HEK293 (cell line): ENCODE measurements around the gene ISYNA1.

Experiments used
- CTCF ChIA-PET: fragments of 350-600 bp; formaldehyde crosslinking; extraction: SDS; loops from one replicate; lab custom pipeline; 2021; ENCODE audit warnings: antibody characterized with exemption; lab: Yijun Ruan, JAX
- POLR2A ChIA-PET: fragments of 300-600 bp; formaldehyde crosslinking; extraction: SDS; loops from one replicate; lab custom pipeline; 2020; ENCODE audit warnings: antibody characterized with exemption, inconsistent platforms; lab: Yijun Ruan, JAX
- H3K27ac ChIP-seq: fragments of 200-500 bp; sonication (Bioruptor generic); 2 replicates; pipeline ENCODE4 v1.5.1; 2014; ENCODE audit warnings: low read depth, low read length, control low read depth, inconsistent platforms; ENCODE audit errors: extremely low read depth
- H3K36me3 ChIP-seq, 2 experiments: fragments of 200-500 bp in 1 of 2; sonication (Bioruptor generic) in 1 of 2; 1 replicate in 1 of 2; 2 replicates in 1 of 2; pipeline ENCODE4 v1.5.1; 2014 to 2017; ENCODE audit warnings: inconsistent platforms in 2 of 2, low read length in 2 of 2; ENCODE audit not compliant: control insufficient read depth in 2 of 2, insufficient read depth in 1 of 2
- H3K4me1 ChIP-seq: fragments of 200-500 bp; sonication (Bioruptor generic); 2 replicates; pipeline ENCODE4 v1.5.1; 2014; ENCODE audit warnings: mild to moderate bottlenecking, low read length, inconsistent platforms; ENCODE audit not compliant: control insufficient read depth, insufficient read depth
- H3K4me3 ChIP-seq: 2 replicates; pipeline ENCODE4 v1.5.1; 2011; ENCODE audit warnings: low read depth, mild to moderate bottlenecking, control low read depth, low read length, moderate library complexity
- H3K9me3 ChIP-seq: fragments of 200-500 bp; sonication (Bioruptor generic); 2 replicates; pipeline ENCODE4 v1.5.1; 2014; ENCODE audit warnings: low read depth, low read length, inconsistent platforms; ENCODE audit not compliant: control insufficient read depth, insufficient read depth
- EGR2 ChIP-seq: fragments of 450-650 bp; formaldehyde crosslinking; IDR thresholded peaks from 2 replicates; pipeline ENCODE4 v1.5.1; 2016; ENCODE audit warnings: low read depth, missing biosample characterization, missing genetic modification characterization
- GLIS1 ChIP-seq: fragments of 450-650 bp; formaldehyde crosslinking; IDR thresholded peaks from 2 replicates; pipeline ENCODE4 v1.5.1; 2016; ENCODE audit warnings: missing biosample characterization, missing genetic modification characterization
- KLF10 ChIP-seq: fragments of 450-650 bp; IDR thresholded peaks from 2 replicates; pipeline ENCODE4 v1.5.1; 2018; ENCODE audit warnings: missing biosample characterization, mild to moderate bottlenecking, missing genetic modification characterization
- KLF8 ChIP-seq: fragments of 450-650 bp; formaldehyde crosslinking; IDR thresholded peaks from 2 replicates; pipeline ENCODE4 v1.5.1; 2016; ENCODE audit warnings: missing biosample characterization, missing genetic modification characterization
- ZBTB20 ChIP-seq: fragments of 450-650 bp; formaldehyde crosslinking; IDR thresholded peaks from 2 replicates; pipeline ENCODE4 v1.5.1; 2016; ENCODE audit warnings: missing biosample characterization, missing genetic modification characterization
- ZFHX2 ChIP-seq: fragments of 450-650 bp; formaldehyde crosslinking; conservative IDR thresholded peaks from 2 replicates; pipeline ENCODE4 v1.5.1; 2016; ENCODE audit warnings: missing biosample characterization, missing genetic modification characterization
- ZNF121 ChIP-seq: fragments of 450-650 bp; formaldehyde crosslinking; IDR thresholded peaks from 2 replicates; pipeline ENCODE4 v1.5.1; 2016; ENCODE audit warnings: missing biosample characterization, missing genetic modification characterization
- ZNF155 ChIP-seq: fragments of 450-650 bp; formaldehyde crosslinking; IDR thresholded peaks from 2 replicates; pipeline ENCODE4 v1.5.1; 2016; ENCODE audit warnings: missing biosample characterization, missing genetic modification characterization
- ZNF223 ChIP-seq: fragments of 450-650 bp; formaldehyde crosslinking; IDR thresholded peaks from 2 replicates; pipeline ENCODE4 v1.5.1; 2016; ENCODE audit warnings: missing biosample characterization, missing genetic modification characterization
- ZNF302 ChIP-seq: fragments of 450-650 bp; formaldehyde crosslinking; IDR thresholded peaks from 2 replicates; pipeline ENCODE4 v1.5.1; 2016; ENCODE audit warnings: missing biosample characterization, missing genetic modification characterization, low read depth
- ZNF423 ChIP-seq: fragments of 450-650 bp; formaldehyde crosslinking; IDR thresholded peaks from 2 replicates; pipeline ENCODE4 v1.5.1; 2016; ENCODE audit warnings: missing biosample characterization, missing genetic modification characterization
- ZNF530 ChIP-seq: fragments of 450-650 bp; formaldehyde crosslinking; IDR thresholded peaks from 2 replicates; pipeline ENCODE4 v1.5.1; 2016; ENCODE audit warnings: low read depth, missing biosample characterization, missing genetic modification characterization
- ZNF621 ChIP-seq: fragments of 450-650 bp; formaldehyde crosslinking; IDR thresholded peaks from 2 replicates; pipeline ENCODE4 v1.5.1; 2017; ENCODE audit warnings: missing biosample characterization, missing genetic modification characterization
- ZNF776 ChIP-seq: fragments of 450-650 bp; formaldehyde crosslinking; IDR thresholded peaks from 2 replicates; pipeline ENCODE4 v1.5.0; 2017; ENCODE audit warnings: missing biosample characterization, missing genetic modification characterization, borderline replicate concordance
- ZNF777 ChIP-seq: fragments of 450-650 bp; formaldehyde crosslinking; IDR thresholded peaks from 2 replicates; pipeline ENCODE4 v1.5.1; 2017; ENCODE audit warnings: missing biosample characterization, missing genetic modification characterization, borderline replicate concordance
- ZNF785 ChIP-seq: fragments of 450-650 bp; formaldehyde crosslinking; IDR thresholded peaks from 2 replicates; pipeline ENCODE4 v1.5.1; 2016; ENCODE audit warnings: missing biosample characterization, missing genetic modification characterization
- ZSCAN16 ChIP-seq: fragments of 450-650 bp; formaldehyde crosslinking; IDR thresholded peaks from 2 replicates; pipeline ENCODE4 v1.5.1; 2016; ENCODE audit warnings: missing biosample characterization, missing genetic modification characterization
- TF ChIP-seq, protein P1 (sequence below): fragments of 450-650 bp; formaldehyde crosslinking; IDR thresholded peaks from 2 replicates; pipeline ENCODE4 v1.5.1; 2016; ENCODE audit warnings: missing biosample characterization, missing genetic modification characterization
- TF ChIP-seq, protein P2 (sequence below): fragments of 450-650 bp; formaldehyde crosslinking; IDR thresholded peaks from 2 replicates; pipeline ENCODE4 v1.5.1; 2016; ENCODE audit warnings: missing biosample characterization, missing genetic modification characterization
- TF ChIP-seq, protein P3 (sequence below): fragments of 450-650 bp; formaldehyde crosslinking; IDR thresholded peaks from 2 replicates; pipeline ENCODE4 v1.5.1; 2017; ENCODE audit warnings: missing biosample characterization, missing genetic modification characterization
- TF ChIP-seq, protein P4 (sequence below): fragments of 450-650 bp; formaldehyde crosslinking; optimal IDR thresholded peaks from 2 replicates; pipeline ENCODE3; 2016; ENCODE audit warnings: missing biosample characterization, mild to moderate bottlenecking, missing genetic modification characterization

Gene ISYNA1

GRCh38 chr19:18468517-18468916 is 30.6 kb upstream of the ISYNA1 start:
- no peak overlapping the region for H3K27ac ChIP-seq
- POLR2A ChIA-PET = no interaction called here
- CTCF ChIA-PET = interaction anchor here (0.6 to 3.0 kb wide), 9 partner anchors 11 to 395 kb away, joined by 3 to 18 read pairs (median 4); no protein-coding TSS in a partner anchor
- peak; percentile 21; the same call in 1 of the 2 replicates for TF ChIP-seq GLIS1 (tag by site-specific recombination)
- no peak for TF ChIP-seq KLF10 (tag by site-specific recombination)
- no peaks in the 10 kb centered on the region for H3K9me3 ChIP-seq
- no peak overlapping the region for H3K4me3 ChIP-seq
- H3K4me1 ChIP-seq = peaks cover 4% of the 10 kb centered on the region; the same call in 1 of the 2 replicates
- H3K36me3 ChIP-seq = no peaks in the 10 kb centered on the region

DNA sequence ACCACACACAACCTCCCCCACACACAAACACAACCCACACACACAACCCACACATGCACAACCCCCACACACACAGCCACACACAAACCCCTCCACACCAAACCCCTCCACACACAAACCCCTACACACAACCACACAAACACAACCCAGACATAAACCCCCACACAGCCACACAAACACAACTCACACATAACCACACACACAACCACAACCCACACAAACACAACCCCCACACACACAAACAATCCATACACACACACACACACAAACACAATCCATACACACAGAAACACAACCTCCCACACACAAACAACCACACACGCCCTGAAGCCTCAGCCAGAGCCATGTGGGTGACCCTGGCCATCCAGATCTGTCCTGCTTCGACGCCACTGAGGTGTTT is 30.0 kb upstream of the ISYNA1 start:
- Histone ChIP-seq H3K4me3 (no peak overlapping the region), H3K4me1 (peaks cover 4% of the 10 kb centered on the region; the same call in 1 of the 2 replicates), H3K9me3 (no peaks in the 10 kb centered on the region)
- CTCF ChIA-PET = interaction anchor here (0.6 to 3.0 kb wide), 6 partner anchors 14 to 396 kb away, joined by 3 to 18 read pairs (median 4); no protein-coding TSS in a partner anchor
- POLR2A ChIA-PET = no interaction called here
- TF ChIP-seq ZNF121 (tag by site-specific recombination) (no peak), ZNF785 (tag by site-specific recombination) (peak; percentile 39; the same call in 1 of the 2 replicates), ZNF621 (0 out of 2 replicates have a peak, but pooled peaks have one; percentile 35), EGR2 (tag by site-specific recombination) (peak; percentile 99), ZNF423 (no peak), ZFHX2 (peak; percentile 98), ZSCAN16 (tag by site-specific recombination) (no peak), ZNF302 (tag by site-specific recombination) (no peak), ZNF223 (0 out of 2 replicates have a peak, but pooled peaks have one; percentile 64), ZNF776 (tag by site-specific recombination) (0 out of 2 replicates have a peak, but pooled peaks have one; percentile 69), ZBTB20 (0 out of 2 replicates have a peak, but pooled peaks have one; percentile 19), ZNF155 (tag by site-specific recombination) (0 out of 2 replicates have a peak, but pooled peaks have one; percentile 40), KLF8 (no peak), ZNF777 (tag by site-specific recombination) (0 out of 2 replicates have a peak, but pooled peaks have one; percentile 26), ZNF530 (tag by site-specific recombination) (0 out of 2 replicates have a peak, but pooled peaks have one; percentile 14)
- TF ChIP-seq, protein P1, sequence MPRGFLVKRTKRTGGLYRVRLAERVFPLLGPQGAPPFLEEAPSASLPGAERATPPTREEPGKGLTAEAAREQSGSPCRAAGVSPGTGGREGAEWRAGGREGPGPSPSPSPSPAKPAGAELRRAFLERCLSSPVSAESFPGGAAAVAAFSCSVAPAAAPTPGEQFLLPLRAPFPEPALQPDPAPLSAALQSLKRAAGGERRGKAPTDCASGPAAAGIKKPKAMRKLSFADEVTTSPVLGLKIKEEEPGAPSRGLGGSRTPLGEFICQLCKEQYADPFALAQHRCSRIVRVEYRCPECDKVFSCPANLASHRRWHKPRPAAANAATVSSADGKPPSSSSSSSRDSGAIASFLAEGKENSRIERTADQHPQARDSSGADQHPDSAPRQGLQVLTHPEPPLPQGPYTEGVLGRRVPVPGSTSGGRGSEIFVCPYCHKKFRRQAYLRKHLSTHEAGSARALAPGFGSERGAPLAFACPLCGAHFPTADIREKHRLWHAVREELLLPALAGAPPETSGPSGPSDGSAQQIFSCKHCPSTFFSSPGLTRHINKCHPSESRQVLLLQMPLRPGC (tag by site-specific recombination) = 0 out of 2 replicates have a peak, but pooled peaks have one; percentile 51
- TF ChIP-seq, protein P2, sequence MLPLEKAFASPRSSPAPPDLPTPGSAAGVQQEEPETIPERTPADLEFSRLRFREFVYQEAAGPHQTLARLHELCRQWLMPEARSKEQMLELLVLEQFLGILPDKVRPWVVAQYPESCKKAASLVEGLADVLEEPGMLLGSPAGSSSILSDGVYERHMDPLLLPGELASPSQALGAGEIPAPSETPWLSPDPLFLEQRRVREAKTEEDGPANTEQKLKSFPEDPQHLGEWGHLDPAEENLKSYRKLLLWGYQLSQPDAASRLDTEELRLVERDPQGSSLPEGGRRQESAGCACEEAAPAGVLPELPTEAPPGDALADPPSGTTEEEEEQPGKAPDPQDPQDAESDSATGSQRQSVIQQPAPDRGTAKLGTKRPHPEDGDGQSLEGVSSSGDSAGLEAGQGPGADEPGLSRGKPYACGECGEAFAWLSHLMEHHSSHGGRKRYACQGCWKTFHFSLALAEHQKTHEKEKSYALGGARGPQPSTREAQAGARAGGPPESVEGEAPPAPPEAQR (tag by site-specific recombination) = no peak
- TF ChIP-seq, protein P3, sequence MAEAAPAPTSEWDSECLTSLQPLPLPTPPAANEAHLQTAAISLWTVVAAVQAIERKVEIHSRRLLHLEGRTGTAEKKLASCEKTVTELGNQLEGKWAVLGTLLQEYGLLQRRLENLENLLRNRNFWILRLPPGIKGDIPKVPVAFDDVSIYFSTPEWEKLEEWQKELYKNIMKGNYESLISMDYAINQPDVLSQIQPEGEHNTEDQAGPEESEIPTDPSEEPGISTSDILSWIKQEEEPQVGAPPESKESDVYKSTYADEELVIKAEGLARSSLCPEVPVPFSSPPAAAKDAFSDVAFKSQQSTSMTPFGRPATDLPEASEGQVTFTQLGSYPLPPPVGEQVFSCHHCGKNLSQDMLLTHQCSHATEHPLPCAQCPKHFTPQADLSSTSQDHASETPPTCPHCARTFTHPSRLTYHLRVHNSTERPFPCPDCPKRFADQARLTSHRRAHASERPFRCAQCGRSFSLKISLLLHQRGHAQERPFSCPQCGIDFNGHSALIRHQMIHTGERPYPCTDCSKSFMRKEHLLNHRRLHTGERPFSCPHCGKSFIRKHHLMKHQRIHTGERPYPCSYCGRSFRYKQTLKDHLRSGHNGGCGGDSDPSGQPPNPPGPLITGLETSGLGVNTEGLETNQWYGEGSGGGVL (tag by site-specific recombination) = peak; percentile 15; the same call in 1 of the 2 replicates
- TF ChIP-seq, protein P4, sequence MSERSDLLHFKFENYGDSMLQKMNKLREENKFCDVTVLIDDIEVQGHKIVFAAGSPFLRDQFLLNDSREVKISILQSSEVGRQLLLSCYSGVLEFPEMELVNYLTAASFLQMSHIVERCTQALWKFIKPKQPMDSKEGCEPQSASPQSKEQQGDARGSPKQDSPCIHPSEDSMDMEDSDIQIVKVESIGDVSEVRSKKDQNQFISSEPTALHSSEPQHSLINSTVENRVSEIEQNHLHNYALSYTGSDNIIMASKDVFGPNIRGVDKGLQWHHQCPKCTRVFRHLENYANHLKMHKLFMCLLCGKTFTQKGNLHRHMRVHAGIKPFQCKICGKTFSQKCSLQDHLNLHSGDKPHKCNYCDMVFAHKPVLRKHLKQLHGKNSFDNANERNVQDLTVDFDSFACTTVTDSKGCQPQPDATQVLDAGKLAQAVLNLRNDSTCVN (tag by site-specific recombination) = peak; percentile 10
- TF ChIP-seq, all 188 proteins: peak for 13
- Histone ChIP-seq H3K36me3 (no peaks in the 10 kb centered on the region), H3K27ac (no peak overlapping the region)
